GM21619 (cell line): ENCODE data around the gene COL13A1.

Source experiments
- ATAC-seq: cut with Tn5 transposase; IDR thresholded peaks from one replicate; pipeline ENCODE4 v1.9.1; 2021; ENCODE audit not compliant: unreplicated experiment

Gene COL13A1

GRCh38 chr10:69884024-69884367 is 82.3 kb downstream of the COL13A1 start:
- no peak for ATAC-seq

DNA sequence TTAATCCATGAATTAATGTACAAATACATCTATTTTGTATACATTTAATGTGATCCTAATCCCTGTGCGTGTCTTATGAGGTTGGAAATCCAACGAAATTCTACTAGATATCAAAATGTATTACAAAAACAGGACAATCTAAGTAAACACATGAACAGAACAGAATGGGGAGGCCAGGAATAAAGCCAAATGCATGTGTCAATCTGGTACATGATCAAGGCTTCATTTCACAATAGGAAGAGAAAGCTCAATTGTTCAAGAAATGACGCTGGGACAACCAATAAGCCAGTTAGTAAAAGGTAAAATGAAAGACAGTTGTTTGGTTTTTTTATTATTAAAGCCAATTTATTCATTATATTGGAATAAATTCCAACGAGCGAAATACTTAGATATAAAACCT is 83.0 kb downstream of the COL13A1 start:
- no peak for ATAC-seq

- ATAC-seq: no peak
These were observed 83.8 kb downstream of the COL13A1 start for GRCh38 chr10:69885379-69886013.

- ATAC-seq: no peak
These were observed 87.3 kb downstream of the COL13A1 start for GRCh38 chr10:69888882-69889584.

DNA sequence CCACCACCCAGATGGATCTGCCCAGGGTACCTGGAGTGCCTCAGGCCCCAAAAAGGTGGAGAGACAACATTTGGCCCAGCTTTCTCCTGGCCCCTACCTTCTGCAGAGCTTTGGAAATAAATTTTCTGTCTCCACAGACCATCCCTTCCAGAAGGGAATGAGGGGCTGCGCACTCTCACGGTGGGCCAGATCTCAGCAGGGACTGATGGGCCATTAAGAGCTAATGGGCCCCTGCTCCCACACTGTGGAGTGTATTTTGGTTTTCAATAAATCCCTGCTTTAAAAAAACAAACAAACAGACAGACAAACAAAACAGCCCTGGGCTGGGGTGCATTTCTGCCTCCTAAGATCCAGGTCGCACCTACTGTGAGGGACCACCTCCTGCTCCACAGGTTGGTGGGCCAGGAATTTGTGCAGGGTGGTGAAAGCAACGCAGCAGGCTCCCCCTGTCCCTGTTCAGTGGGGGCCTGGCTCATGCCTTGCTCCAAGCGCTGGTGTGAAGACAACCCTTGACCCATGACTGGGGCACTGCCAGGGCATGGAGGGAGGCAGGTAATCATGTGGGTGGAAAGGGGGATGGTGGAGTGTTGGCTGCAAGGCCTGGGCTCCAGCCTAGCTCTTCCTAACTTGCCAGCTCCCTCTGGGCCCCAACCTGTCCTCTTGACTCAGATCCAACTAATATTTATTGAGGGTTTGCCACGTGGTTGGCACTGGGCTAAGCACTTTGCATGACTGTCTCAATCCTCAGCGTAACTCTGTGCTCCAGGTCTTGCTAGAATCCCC is 88.5 kb downstream of the COL13A1 start:
- ATAC-seq: no peak

DNA sequence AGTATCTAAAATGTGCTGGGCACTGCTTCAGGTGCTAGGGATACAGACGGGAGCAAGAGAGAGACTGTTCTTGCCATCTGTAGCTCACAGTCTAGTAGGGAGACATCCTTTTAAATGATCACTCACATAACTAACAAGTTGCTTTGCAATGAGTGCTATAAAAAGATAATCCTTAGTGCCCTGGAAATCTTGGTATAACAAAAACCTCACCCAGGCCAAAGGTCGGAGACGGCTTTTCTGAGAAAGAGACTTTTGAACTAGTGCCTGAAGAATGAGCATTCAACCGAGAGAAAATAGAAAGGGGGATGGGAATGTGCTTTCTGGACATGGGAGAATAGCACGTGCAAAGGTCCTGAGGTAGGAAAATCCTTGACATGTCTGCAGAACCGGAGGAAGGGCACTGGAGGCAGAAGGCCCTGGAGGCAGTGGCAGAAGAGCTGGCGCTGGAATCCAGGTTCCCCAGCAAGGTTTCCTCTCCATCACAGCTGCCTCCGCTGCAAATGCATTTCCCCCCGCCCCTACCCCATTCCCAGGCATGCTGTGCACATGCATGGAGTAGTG is 89.4 kb downstream of the COL13A1 start:
- no peak for ATAC-seq

- ATAC-seq: no peak
These were observed 90.7 kb downstream of the COL13A1 start for GRCh38 chr10:69892406-69892805.

- ATAC-seq: no peak
These were observed 91.1 kb downstream of the COL13A1 start for GRCh38 chr10:69892816-69893215.

GRCh38 chr10:69893271-69893900 is 91.7 kb downstream of the COL13A1 start:
- ATAC-seq: no peak

DNA sequence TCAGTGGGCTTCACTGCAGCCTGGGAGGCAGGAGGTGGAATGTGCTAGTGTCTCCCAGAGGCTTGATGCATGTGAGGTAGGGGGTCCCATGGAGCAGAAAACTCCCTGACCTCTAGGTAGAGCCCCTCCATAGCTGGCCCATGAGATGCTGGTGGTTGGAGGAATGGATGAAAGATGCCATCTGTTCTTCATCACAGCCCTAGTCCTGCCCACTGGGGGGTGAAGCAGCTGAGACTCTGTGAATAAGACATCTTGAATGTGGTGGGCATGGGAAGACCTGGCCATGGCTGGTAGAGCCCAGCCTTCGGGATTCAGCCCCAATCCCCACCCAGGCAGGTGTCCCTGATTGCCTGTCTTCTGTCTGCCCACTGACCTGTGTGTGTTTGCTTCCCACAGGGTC is 92.5 kb downstream of the COL13A1 start:
- ATAC-seq: no peak

DNA sequence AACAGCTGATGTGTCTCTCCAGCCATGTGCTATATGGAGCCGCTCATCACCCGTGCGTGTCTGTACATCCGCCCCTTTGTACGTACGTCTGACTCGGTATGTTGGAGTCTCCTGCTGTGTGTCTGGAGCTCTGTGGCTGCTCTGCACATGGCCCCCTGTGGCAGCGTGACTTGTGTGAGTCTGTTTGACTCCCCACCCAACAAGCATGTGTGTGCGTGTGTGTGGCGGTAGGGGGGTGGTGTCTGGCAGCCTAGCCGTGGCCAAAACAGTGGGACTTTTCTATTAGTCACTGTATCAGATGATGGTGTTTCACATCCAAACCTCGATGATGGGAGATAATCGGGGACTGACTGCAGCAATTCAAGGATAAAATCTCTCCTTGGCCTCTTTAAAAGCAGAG is 94.1 kb downstream of the COL13A1 start:
- no peak for ATAC-seq

- ATAC-seq: no peak
These were observed 95.0 kb downstream of the COL13A1 start for GRCh38 chr10:69896606-69897231.

GRCh38 chr10:69897432-69897831 is 95.7 kb downstream of the COL13A1 start:
- no peak for ATAC-seq

GRCh38 chr10:69897999-69898398 is 96.3 kb downstream of the COL13A1 start:
- ATAC-seq: no peak

GRCh38 chr10:69898524-69898923 is 96.8 kb downstream of the COL13A1 start:
- no peak for ATAC-seq

DNA sequence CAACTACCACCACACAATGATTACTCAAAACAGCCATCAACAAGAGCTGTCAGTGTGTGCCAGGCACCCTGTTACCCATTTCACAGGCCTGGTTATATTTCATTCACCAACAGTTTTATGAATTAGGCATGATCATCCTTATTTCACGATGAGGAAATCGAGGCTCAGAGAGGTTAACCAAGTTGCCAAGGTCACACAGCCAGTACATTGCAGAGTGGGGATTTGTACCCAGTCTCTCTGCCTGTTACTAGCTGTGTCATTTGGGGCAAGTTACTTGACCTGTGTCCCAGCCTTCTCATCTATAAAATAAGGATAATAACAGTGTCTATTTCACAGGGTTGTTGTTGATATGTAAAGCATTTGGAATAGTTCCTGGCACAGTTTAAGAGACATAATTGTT is 97.2 kb downstream of the COL13A1 start:
- ATAC-seq: no peak

DNA sequence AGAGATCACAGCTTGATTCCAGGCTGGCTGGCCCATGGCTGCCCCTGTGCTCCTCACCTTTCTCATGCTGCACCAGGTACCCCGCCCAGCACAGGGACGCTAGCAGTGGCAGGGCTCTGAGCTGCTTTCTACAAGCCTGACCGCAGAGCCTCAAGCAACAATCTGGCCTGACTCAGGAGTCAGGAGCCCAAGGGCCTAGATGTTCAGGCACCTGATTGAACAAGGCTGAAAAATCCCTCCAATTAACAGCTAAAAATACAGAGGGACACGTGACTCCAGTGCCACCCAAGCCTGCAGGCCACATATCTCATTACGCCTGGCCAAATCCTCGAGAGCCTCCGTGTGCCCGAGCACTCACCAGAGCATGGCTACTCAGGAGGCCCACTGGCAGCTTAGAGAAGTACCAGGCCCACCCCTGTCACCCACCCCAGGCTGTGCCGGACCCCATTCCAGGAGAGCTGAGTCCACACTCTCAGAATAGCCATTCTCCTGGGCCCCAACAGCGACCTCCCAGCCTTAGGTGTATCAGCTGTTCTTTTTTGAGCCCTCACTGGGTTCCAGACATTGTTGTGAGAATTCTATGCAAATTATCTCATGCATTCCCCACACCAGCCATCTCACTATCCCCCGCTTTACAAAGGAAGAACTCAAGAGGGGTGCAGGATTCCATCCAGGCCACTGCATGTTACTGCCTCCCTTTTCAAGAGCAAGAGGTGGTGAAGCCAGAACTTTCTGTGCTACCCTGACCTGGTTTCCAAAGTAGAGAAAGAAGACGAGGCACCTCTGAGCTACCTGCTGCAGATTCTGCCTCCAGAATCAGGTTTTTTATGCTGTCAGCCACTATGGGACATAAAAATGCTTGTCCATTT is 98.3 kb downstream of the COL13A1 start:
- no peak for ATAC-seq

GRCh38 chr10:69901022-69901421 is 99.3 kb downstream of the COL13A1 start:
- no peak for ATAC-seq

DNA sequence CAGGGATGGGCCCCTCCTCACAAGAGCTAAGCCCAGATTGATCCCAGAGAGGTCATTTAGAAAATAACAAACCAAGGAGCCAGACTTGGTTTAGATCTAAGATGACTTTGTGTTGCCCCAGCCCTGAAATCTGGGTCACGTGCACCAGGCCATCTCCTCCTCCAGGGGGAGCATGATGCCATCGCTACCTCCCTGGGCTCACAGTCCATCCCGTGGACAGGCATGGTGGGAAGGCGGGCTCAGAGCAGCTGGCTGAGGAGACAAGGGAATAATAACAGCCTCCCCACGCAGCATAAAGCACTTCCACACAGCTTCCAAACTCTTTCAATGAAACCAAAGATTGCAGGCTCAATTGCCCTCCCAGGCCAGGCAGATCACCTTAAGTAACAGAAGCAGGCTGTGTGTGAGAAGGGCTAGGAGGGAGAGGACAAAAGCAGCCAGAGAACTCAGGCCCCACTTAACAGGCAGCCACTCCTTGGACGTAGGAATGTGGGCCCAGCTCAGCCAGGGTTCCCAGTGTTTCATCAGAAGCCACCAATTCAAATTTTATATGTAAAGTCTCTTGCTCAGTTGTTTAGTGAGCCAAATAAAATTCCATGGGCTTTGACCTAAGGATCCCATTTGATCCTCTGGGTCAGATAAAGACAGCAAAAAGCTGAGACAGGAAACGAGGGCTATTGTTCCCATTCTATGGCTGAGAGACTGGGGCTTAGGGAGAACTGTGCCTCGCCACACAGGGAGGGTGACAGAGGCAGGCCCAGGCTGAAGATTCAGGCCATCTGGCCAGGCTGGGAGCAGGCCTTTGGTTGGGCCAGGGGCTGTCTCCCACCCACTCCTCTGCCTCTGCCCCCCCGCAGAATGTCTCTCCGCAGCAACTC is 100.2 kb downstream of the COL13A1 start:
- no peak for ATAC-seq
